Duodenal mucosa (tissue), 2 donors: ENCODE measurements around the gene TGFA.

Experiments
- H3K27ac ChIP-seq: one replicate; pipeline ENCODE4 v1.7.0; 2013; ENCODE audit warnings: low read depth, low read length
- H3K27me3 ChIP-seq, 2 donors: one replicate each; pipeline ENCODE4 v1.7.0; 2013; ENCODE audit warnings: low read length in 2 of 2, control low read depth in 1 of 2; ENCODE audit not compliant: insufficient read depth in 2 of 2, control insufficient read depth in 1 of 2
- H3K36me3 ChIP-seq, 2 donors: one replicate each; pipeline ENCODE4 v1.7.0; 2013; ENCODE audit warnings: low read length in 2 of 2, control low read depth in 1 of 2; ENCODE audit not compliant: insufficient read depth in 2 of 2, control insufficient read depth in 1 of 2
- H3K4me1 ChIP-seq, 2 donors: one replicate each; pipeline ENCODE4 v1.7.0; 2013; ENCODE audit warnings: low read length in 2 of 2, control low read depth in 1 of 2; ENCODE audit not compliant: insufficient read depth in 2 of 2, control insufficient read depth in 1 of 2
- H3K4me3 ChIP-seq, 2 donors: one replicate each; pipeline ENCODE4 v1.7.0; 2013; ENCODE audit warnings: low read length in 2 of 2, low read depth in 1 of 2
- H3K9ac ChIP-seq, 2 donors: one replicate each; pipeline ENCODE4 v1.7.0; 2013; ENCODE audit warnings: low read length in 2 of 2, low read depth in 1 of 2
- H3K9me3 ChIP-seq, 2 donors: one replicate each; pipeline ENCODE4 v1.7.0; 2013; ENCODE audit warnings: low read length in 2 of 2, control low read depth in 1 of 2; ENCODE audit not compliant: control insufficient read depth in 1 of 2

TGFA gene

DNA sequence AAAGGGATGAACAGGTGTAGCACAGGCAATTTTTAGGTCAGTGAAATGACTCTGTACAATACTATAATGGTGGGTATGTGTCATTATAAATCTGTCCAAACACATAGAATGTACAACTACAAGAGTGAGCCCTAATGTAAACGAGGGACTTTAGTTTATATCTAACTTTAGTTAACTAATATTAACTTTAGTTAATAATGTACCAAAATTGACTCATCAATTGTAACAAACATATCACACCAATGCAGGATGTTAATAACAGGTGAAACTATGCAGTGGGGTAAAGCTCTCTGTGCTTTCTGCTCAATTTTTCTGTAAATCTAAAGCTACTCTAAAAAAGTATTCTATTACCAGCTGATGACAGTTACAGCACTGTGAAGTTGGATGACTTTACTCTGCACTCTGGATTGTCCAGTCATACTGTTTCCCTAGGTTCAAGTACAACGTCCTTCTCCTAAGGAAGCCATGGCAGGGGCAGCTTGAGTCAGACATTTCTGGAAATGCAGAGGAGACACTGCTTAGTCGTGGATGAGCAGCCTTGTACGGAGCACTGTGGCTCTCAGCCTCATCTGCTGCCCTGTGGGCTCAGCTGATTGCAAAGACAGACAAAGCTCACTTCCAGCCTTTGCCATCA, 26.1 kb downstream of the TGFA start:
- no peaks in the 10 kb centered on the region for H3K27me3 ChIP-seq
- no peak overlapping the region for H3K27ac ChIP-seq
- H3K36me3 ChIP-seq = no peaks in the 10 kb centered on the region
- peaks cover 24 to 47% of the 10 kb centered on the region in 2 donors for H3K4me1 ChIP-seq
- no peaks in the 10 kb centered on the region for H3K9me3 ChIP-seq
- H3K4me3 ChIP-seq = no peak overlapping the region
- no peak overlapping the region for H3K9ac ChIP-seq

DNA sequence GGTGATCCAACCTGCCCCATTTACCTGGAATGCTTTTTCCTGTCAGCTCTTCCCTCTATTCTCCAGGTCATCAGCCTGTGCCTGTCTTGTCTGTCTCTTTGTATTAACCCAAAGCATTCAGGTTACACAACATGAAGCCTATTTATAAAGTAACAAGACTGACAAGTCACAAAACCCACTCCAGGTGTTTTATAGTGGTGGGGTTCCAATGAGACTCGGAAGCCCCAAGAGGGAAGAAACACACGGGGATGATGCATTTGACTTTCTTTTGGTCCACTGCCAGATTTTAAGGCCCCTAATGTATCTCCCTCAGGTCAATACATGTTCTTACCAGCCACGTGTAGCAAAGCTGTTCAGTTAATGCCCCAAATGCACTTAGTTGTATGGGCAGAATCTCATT, 27.5 kb downstream of the TGFA start:
- no peak overlapping the region for H3K9ac ChIP-seq
- peaks cover 27 to 36% of the 10 kb centered on the region in 2 donors for H3K4me1 ChIP-seq
- no peaks in the 10 kb centered on the region for H3K9me3 ChIP-seq
- H3K36me3 ChIP-seq = no peaks in the 10 kb centered on the region
- H3K27ac ChIP-seq = no peak overlapping the region
- H3K27me3 ChIP-seq = no peaks in the 10 kb centered on the region
- no peak overlapping the region for H3K4me3 ChIP-seq

DNA sequence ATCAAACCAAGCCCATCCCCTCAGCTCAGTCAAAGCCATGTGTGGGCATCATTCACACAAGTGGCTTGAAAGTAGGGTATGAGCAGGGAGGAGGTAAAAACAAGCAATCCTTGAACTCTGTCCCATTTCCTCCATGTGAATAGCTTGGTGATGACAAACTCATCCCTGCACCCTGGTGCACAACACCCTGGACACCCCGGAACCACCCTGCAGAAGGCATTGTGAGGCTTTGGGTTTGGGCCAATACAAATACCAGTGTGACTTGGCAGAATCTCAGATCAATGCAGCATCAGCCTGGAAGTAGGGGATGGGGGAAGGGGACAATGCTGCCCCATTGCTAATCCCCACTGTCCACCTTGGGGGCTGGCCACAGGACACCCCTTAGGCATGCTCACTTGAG, 28.6 kb downstream of the TGFA start:
- Histone ChIP-seq H3K9ac (no peak overlapping the region), H3K27ac (no peak overlapping the region), H3K9me3 (no peaks in the 10 kb centered on the region), H3K4me1 (peaks cover 28 to 37% of the 10 kb centered on the region in 2 donors), H3K36me3 (no peaks in the 10 kb centered on the region), H3K4me3 (peak overlapping the region in 1 of 2 donors; percentile 7), H3K27me3 (no peaks in the 10 kb centered on the region)

DNA sequence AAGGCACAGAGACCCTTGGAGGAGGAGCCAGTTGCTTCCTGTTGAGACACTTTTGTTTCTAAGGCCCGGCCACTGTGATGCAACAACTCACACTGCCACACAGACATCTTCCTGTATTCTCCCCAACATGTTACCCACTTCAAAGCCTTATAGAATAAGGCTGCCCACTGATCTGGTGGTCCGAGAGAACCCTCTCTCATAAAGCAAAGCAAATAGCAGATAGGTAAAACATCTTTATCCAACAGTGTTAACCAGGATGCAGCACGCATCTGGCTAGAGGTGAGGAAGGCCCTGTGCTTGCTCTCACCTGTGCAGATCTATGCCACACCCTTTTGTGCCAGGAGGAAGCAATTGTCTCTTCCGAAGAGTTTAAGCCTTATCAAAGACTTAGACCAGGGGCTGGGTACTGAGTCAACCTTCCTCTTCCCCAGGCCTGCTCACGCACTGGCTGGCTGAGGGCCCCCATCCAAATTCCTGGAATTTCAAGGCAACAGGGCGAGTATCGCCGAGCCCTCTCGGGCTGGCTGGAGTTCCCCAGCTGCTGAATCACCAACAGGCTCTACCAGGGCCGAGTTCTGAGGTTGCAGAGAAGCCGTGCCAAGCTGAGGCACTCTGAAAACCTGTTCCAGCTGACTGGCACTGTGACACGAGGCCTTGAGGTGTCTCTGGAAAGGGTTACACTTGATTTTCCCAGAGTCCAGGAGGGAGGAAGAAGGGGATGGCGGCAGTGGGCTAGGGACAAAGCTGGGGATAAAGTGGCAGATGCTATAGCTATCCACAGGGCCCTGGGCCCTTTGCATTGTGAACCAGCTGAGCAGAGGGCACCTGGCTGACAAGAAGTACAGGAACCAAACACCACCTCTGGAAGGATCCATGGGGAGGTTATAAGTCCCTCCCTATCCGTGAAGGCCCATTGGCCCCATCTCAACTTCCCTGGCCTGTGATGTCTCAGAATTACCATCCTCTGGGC, 29.3 kb downstream of the TGFA start:
- Histone ChIP-seq H3K27ac (no peak overlapping the region), H3K4me1 (peaks cover 28 to 37% of the 10 kb centered on the region in 2 donors), H3K9me3 (no peaks in the 10 kb centered on the region), H3K4me3 (peak overlapping the region in 1 of 2 donors; percentile 7), H3K27me3 (no peaks in the 10 kb centered on the region), H3K9ac (no peak overlapping the region), H3K36me3 (no peaks in the 10 kb centered on the region)

DNA sequence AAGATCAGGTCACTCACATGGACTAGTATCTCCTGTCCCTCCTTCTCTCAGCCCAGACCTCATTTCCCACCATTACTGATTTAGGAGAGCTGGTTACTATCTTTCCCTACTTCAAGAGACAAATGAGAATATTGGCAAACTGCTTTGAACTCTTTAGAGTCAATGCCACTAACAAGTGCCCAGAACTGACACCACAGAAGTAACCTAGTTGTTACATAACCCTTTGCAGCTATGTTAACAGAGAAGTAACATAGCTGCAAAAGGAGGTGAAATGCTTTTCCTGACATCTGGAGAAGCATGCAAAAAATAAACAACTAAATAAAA, 30.0 kb downstream of the TGFA start:
- Histone ChIP-seq H3K27me3 (no peaks in the 10 kb centered on the region), H3K27ac (no peak overlapping the region), H3K4me3 (no peak overlapping the region), H3K9me3 (no peaks in the 10 kb centered on the region), H3K36me3 (no peaks in the 10 kb centered on the region), H3K4me1 (peaks cover 28 to 37% of the 10 kb centered on the region in 2 donors), H3K9ac (no peak overlapping the region)

DNA sequence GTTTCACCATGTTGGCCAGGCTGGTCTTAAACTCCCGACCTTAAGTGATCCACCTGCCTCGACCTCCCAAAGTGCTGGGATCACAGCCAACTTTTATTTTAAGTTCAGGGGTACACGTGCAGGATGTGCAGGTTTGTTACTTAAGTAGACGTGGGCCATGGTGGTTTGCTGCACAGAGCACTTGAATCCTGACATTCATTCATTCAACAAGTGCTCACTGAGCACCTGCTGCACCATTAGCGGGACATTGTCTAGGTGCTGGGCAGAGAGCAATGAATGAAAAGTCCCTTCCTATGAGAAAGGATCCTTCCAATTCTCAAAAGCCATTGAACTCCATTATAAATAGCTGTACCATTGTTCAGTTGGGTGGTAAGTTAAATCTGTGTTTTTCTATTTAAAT, 31.0 kb downstream of the TGFA start:
- Histone ChIP-seq H3K9ac (no peak overlapping the region), H3K9me3 (no peaks in the 10 kb centered on the region), H3K4me3 (no peak overlapping the region), H3K27me3 (no peaks in the 10 kb centered on the region), H3K27ac (no peak overlapping the region), H3K36me3 (no peaks in the 10 kb centered on the region), H3K4me1 (peaks cover 29 to 41% of the 10 kb centered on the region in 2 donors)

DNA sequence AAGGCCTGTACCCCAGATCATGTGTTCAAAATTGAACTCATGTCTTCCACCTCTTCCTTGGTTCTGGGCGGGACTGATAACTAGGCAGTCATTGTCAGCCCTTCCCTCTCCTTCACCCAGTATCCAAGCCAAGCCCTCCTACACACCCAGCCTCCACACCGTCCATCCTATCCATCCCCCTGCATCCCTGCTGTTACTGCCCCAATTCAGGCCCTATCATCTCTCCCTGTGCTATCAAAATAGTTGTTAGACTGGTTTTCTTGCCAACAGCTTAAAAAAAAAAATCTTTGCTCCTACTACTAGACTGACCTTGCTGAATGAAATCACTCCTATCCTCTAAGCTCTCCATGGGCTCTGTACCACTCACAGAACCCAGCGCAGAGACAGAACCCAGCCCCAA, 32.8 kb downstream of the TGFA start:
- Histone ChIP-seq H3K27me3 (no peaks in the 10 kb centered on the region), H3K9me3 (no peaks in the 10 kb centered on the region), H3K4me1 (peaks cover 28 to 46% of the 10 kb centered on the region in 2 donors), H3K27ac (no peak overlapping the region), H3K9ac (no peak overlapping the region), H3K4me3 (no peak overlapping the region), H3K36me3 (no peaks in the 10 kb centered on the region)

DNA sequence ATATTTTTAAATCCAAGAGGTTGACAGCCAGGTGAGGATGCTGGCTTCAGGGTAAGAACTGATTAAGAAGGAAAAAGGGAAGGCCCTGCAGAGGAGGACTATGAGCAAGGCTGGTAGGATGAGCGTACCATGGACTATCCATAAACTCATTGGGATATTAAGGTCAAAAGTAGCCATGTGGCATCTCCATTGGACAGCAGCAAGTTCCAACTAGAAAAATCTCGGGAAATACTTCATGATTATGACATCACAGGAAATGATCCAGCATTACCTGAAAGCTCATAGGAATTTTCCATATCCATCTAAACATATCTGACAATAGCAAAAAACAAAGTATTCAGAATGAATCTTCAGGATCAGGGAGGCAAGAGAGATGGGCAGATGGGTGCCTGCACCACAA, 34.2 kb downstream of the TGFA start:
- Histone ChIP-seq H3K36me3 (no peaks in the 10 kb centered on the region), H3K9ac (no peak overlapping the region), H3K9me3 (no peaks in the 10 kb centered on the region), H3K4me1 (peaks cover 29 to 46% of the 10 kb centered on the region in 2 donors), H3K4me3 (no peak overlapping the region), H3K27me3 (no peaks in the 10 kb centered on the region), H3K27ac (no peak overlapping the region)

DNA sequence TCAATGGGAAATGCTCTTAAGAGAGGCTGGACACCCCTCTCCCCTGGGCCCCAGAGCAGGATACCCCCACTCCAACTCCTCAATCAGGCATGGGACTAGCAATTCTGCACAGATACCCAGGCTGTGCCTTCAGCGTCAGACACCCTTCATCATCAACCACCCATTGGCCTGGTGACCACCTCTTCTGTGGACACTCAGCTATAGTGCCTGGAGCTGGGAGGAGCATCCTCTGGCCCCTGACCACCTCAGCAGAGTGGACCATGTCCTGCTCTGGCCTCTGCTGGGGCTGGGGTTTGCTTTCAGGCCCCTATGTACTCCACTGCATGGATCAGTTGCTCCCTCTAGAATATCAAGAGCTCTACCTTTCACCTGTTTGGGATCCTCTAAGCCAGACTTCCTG, 35.1 kb downstream of the TGFA start:
- no peak overlapping the region for H3K4me3 ChIP-seq
- H3K27me3 ChIP-seq = no peaks in the 10 kb centered on the region
- H3K36me3 ChIP-seq = no peaks in the 10 kb centered on the region
- peaks cover 26 to 45% of the 10 kb centered on the region in 2 donors for H3K4me1 ChIP-seq
- no peak overlapping the region for H3K9ac ChIP-seq
- no peak overlapping the region for H3K27ac ChIP-seq
- no peaks in the 10 kb centered on the region for H3K9me3 ChIP-seq

DNA sequence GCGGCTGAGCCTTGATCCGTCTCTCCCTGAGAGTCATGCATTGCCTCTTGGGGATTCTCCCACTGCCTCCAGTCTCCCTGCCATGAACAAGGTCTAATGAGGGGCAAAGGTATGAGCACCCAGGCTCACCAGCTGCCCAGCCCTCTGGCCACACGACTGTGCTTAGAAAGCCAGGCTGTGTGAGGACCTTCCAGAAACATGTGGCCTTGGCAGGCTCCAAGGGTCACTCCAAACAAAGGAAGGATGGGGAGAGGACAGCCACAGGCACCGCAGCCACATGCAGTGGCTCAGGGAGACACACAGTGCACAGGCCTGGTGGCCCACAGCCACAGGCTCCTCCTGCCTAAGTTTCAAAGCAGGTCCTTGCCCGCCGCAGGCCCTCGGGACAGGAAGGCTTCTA, 35.8 kb downstream of the TGFA start:
- Histone ChIP-seq H3K4me1 (peaks cover 31 to 52% of the 10 kb centered on the region in 2 donors), H3K9me3 (no peaks in the 10 kb centered on the region)

More for the DNA sequence above, 35.8 kb downstream of the TGFA start:
- Histone ChIP-seq H3K27me3 (no peaks in the 10 kb centered on the region), H3K4me3 (no peak overlapping the region), H3K9ac (no peak overlapping the region), H3K27ac (no peak overlapping the region), H3K36me3 (no peaks in the 10 kb centered on the region)
